ENCODE data around the gene SLC18A3. TPM values are rescaled to one million over a fixed set of nuclear protein-coding genes. Genes with fewer than 3 reads are reported as not detected.

SLC18A3 gene
- total RNA-seq, 1 experiment from 2014 or later, result 0.30 TPM

- Histone ChIP-seq H3K9me3 (ENCODE audit: low read depth, low read length, poor library complexity, severe bottlenecking) (no peaks in the 10 kb centered on the region), H3K36me3 (ENCODE audit: insufficient read depth, low read length, poor library complexity, severe bottlenecking) (no peaks in the 10 kb centered on the region), H3K4me3 (ENCODE audit: low read depth, low read length, poor library complexity, severe bottlenecking) (no peak overlapping the region), H3K27me3 (replicated peaks; ENCODE audit: insufficient read depth, low read depth, low read length, poor library complexity) (peaks cover 57% of the 10 kb centered on the region), H3K4me1 (ENCODE audit: insufficient read depth, low read length, poor library complexity, severe bottlenecking) (no peaks in the 10 kb centered on the region), H3K27ac (ENCODE audit: low read depth, low read length, poor library complexity, severe bottlenecking) (no peak overlapping the region)
- intact Hi-C loops (cut with micrococcal nuclease; ENCODE audit: unreplicated experiment), result no loop called here
- ChIA-PET CTCF (no interaction called here), POLR2A (ENCODE audit: low non-redundant PET) (no interaction called here)
- DNase-seq (ENCODE audit: low spot score), result no peak
- no TSS peak for BruUV-seq (replicated peaks)
- no peak for TF ChIP-seq EZH2 (IDR thresholded peaks at IDR 0.05; ENCODE audit: borderline replicate concordance, low read depth, low read length, poor library complexity, severe bottlenecking)
- TF ChIP-seq, protein P1, sequence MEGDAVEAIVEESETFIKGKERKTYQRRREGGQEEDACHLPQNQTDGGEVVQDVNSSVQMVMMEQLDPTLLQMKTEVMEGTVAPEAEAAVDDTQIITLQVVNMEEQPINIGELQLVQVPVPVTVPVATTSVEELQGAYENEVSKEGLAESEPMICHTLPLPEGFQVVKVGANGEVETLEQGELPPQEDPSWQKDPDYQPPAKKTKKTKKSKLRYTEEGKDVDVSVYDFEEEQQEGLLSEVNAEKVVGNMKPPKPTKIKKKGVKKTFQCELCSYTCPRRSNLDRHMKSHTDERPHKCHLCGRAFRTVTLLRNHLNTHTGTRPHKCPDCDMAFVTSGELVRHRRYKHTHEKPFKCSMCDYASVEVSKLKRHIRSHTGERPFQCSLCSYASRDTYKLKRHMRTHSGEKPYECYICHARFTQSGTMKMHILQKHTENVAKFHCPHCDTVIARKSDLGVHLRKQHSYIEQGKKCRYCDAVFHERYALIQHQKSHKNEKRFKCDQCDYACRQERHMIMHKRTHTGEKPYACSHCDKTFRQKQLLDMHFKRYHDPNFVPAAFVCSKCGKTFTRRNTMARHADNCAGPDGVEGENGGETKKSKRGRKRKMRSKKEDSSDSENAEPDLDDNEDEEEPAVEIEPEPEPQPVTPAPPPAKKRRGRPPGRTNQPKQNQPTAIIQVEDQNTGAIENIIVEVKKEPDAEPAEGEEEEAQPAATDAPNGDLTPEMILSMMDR (conservative IDR thresholded peaks at IDR 0.05; ENCODE audit: low read depth, low read length), result no peak
Observed at GRCh38 chr10:49616421-49617101, 6.5 kb downstream of the SLC18A3 start.

- intact Hi-C loops (cut with micrococcal nuclease; ENCODE audit: unreplicated experiment), result no loop called here
- Histone ChIP-seq H3K27ac (ENCODE audit: low read depth, low read length, poor library complexity, severe bottlenecking) (no peak overlapping the region), H3K9me3 (ENCODE audit: low read depth, low read length, poor library complexity, severe bottlenecking) (no peaks in the 10 kb centered on the region), H3K36me3 (ENCODE audit: insufficient read depth, low read length, poor library complexity, severe bottlenecking) (no peaks in the 10 kb centered on the region), H3K4me1 (ENCODE audit: insufficient read depth, low read length, poor library complexity, severe bottlenecking) (no peaks in the 10 kb centered on the region), H3K4me3 (ENCODE audit: low read depth, low read length, poor library complexity, severe bottlenecking) (no peak overlapping the region), H3K27me3 (replicated peaks; ENCODE audit: insufficient read depth, low read depth, low read length, poor library complexity) (peaks cover 49% of the 10 kb centered on the region)
- no peak for DNase-seq (ENCODE audit: low spot score)
- TF ChIP-seq, protein P1 (conservative IDR thresholded peaks at IDR 0.05; ENCODE audit: low read depth, low read length), result no peak
- no peak for TF ChIP-seq EZH2 (IDR thresholded peaks at IDR 0.05; ENCODE audit: borderline replicate concordance, low read depth, low read length, poor library complexity, severe bottlenecking)
- ChIA-PET POLR2A (ENCODE audit: low non-redundant PET) (no interaction called here), CTCF (no interaction called here)
- no TSS peak for BruUV-seq (replicated peaks)
Observed at GRCh38 chr10:49617121-49618020, 7.3 kb downstream of the SLC18A3 start.

GRCh38 chr10:49618821-49619220 lies 8.7 kb downstream of the SLC18A3 start:
- H3K36me3 ChIP-seq (ENCODE audit: insufficient read depth, low read length, poor library complexity, severe bottlenecking), result no peaks in the 10 kb centered on the region
- ChIA-PET POLR2A (ENCODE audit: low non-redundant PET) (no interaction called here), CTCF (no interaction called here)
- no peak for DNase-seq (ENCODE audit: low spot score)
- no peaks in the 10 kb centered on the region for H3K4me1 ChIP-seq (ENCODE audit: insufficient read depth, low read length, poor library complexity, severe bottlenecking)
- no peaks in the 10 kb centered on the region for H3K9me3 ChIP-seq (ENCODE audit: low read depth, low read length, poor library complexity, severe bottlenecking)
- BruUV-seq (replicated peaks), result no TSS peak
- TF ChIP-seq EZH2 (IDR thresholded peaks at IDR 0.05; ENCODE audit: borderline replicate concordance, low read depth, low read length, poor library complexity, severe bottlenecking), result no peak
- TF ChIP-seq, protein P1 (conservative IDR thresholded peaks at IDR 0.05; ENCODE audit: low read depth, low read length), result no peak
- no peak overlapping the region for H3K4me3 ChIP-seq (ENCODE audit: low read depth, low read length, poor library complexity, severe bottlenecking)
- H3K27me3 ChIP-seq (replicated peaks; ENCODE audit: insufficient read depth, low read depth, low read length, poor library complexity), result peaks cover 34% of the 10 kb centered on the region
- intact Hi-C loops (cut with micrococcal nuclease; ENCODE audit: unreplicated experiment), result no loop called here
- H3K27ac ChIP-seq (ENCODE audit: low read depth, low read length, poor library complexity, severe bottlenecking), result no peak overlapping the region

All from A673 (cell line).